IMR-90 (cell line): Measurements from ENCODE around the gene RASA1. TPM values are rescaled to one million over a fixed set of nuclear protein-coding genes. Genes with fewer than 3 reads are reported as not detected.

Experiments used
- ATAC-seq: fragments of 200-7000 bp; cut with Tn5 transposase; 2 replicates; pipeline ENCODE4 v1.9.1; 2020; ENCODE audit warnings: low read depth, mild to moderate bottlenecking, moderate library complexity
- BruUV-seq: library from RNA; stranded (reverse); fragments of 400-500 nt; replicated peaks from 2 replicates; lab custom pipeline; 2021; lab: Mats Ljungman, UMichigan
- CTCF ChIA-PET: fragments of 300-600 bp; formaldehyde crosslinking; extraction: SDS; loops from one replicate; lab custom pipeline; 2021; ENCODE audit warnings: antibody characterized with exemption; lab: Yijun Ruan, JAX
- POLR2A ChIA-PET: fragments of 300-600 bp; sonication (Branson Sonifier 250); formaldehyde crosslinking; loops from one replicate; lab custom pipeline; 2022; ENCODE audit warnings: antibody characterized with exemption; ENCODE audit not compliant: unreplicated experiment; lab: Charles Lee
- DNase-seq: peaks from one replicate; pipeline ENCODE4 v3.0.0; 2013
- H2AFZ ChIP-seq: replicated peaks from 2 replicates; pipeline ENCODE3; 2013; ENCODE audit warnings: low read length, mild to moderate bottlenecking; ENCODE audit not compliant: poor library complexity
- H2AK5ac ChIP-seq: 2 replicates; pipeline ENCODE4 v1.6.1; 2013; ENCODE audit warnings: low read depth, low read length, inconsistent platforms
- H2AK9ac ChIP-seq: replicated peaks from 2 replicates; pipeline ENCODE3; 2013; ENCODE audit warnings: mild to moderate bottlenecking, low read depth, low read length, moderate library complexity; ENCODE audit not compliant: poor library complexity
- H2BK120ac ChIP-seq: 2 replicates; pipeline ENCODE4 v1.6.1; 2013; ENCODE audit warnings: low read depth, low read length, inconsistent platforms
- H2BK15ac ChIP-seq: 3 replicates; pipeline ENCODE4 v1.6.1; 2013; ENCODE audit warnings: low read depth, low read length, inconsistent platforms
- H2BK20ac ChIP-seq: 2 replicates; pipeline ENCODE4 v1.6.1; 2013; ENCODE audit warnings: low read depth, mild to moderate bottlenecking, inconsistent platforms, low read length, moderate library complexity
- H2BK5ac ChIP-seq: 2 replicates; pipeline ENCODE4 v1.6.1; 2013; ENCODE audit warnings: mild to moderate bottlenecking, low read depth, low read length, inconsistent platforms; ENCODE audit not compliant: poor library complexity, severe bottlenecking
- H3K14ac ChIP-seq: replicated peaks from 2 replicates; pipeline ENCODE4 v1.6.1; 2013; ENCODE audit warnings: low read depth, low read length, inconsistent platforms
- H3K18ac ChIP-seq: 2 replicates; pipeline ENCODE4 v1.6.1; 2013; ENCODE audit warnings: low read depth, low read length, control low read depth
- H3K23ac ChIP-seq: 2 replicates; pipeline ENCODE4 v1.6.1; 2013; ENCODE audit warnings: low read depth, low read length, inconsistent platforms
- H3K27ac ChIP-seq: 2 replicates; pipeline ENCODE4 v1.5.1; 2013; ENCODE audit warnings: mild to moderate bottlenecking, control low read depth, low read length; ENCODE audit not compliant: insufficient read depth
- H3K27me3 ChIP-seq: 2 replicates; pipeline ENCODE4 v1.6.1; 2013; ENCODE audit warnings: low read length; ENCODE audit not compliant: control insufficient read depth, insufficient read depth
- H3K36me3 ChIP-seq: 2 replicates; pipeline ENCODE4 v1.6.1; 2013; ENCODE audit warnings: low read length, mixed read lengths; ENCODE audit not compliant: control insufficient read depth, insufficient read depth
- H3K4ac ChIP-seq: 2 replicates; pipeline ENCODE4 v1.6.1; 2013; ENCODE audit warnings: low read depth, low read length, inconsistent platforms
- H3K4me1 ChIP-seq: 2 replicates; pipeline ENCODE4 v1.6.1; 2013; ENCODE audit warnings: low read length, mixed read lengths; ENCODE audit not compliant: control insufficient read depth, insufficient read depth
- H3K4me2 ChIP-seq: 2 replicates; pipeline ENCODE4 v1.6.1; 2013; ENCODE audit warnings: low read depth, mild to moderate bottlenecking, control low read depth, low read length, moderate library complexity
- H3K4me3 ChIP-seq: 2 replicates; pipeline ENCODE4 v1.5.1; 2013; ENCODE audit warnings: low read depth, mild to moderate bottlenecking, control low read depth, low read length, moderate library complexity; ENCODE audit not compliant: insufficient read depth
- H3K56ac ChIP-seq: 2 replicates; pipeline ENCODE4 v1.6.1; 2013; ENCODE audit warnings: low read length, inconsistent platforms; ENCODE audit not compliant: insufficient read depth; ENCODE audit errors: extremely low read depth
- H3K79me1 ChIP-seq, 2 experiments: 2 replicates each; pipeline ENCODE4 v1.6.1; 2013; ENCODE audit warnings: low read length in 2 of 2, inconsistent platforms in 1 of 2, low read depth in 1 of 2
- H3K9ac ChIP-seq: 2 replicates; pipeline ENCODE4 v1.6.1; 2013; ENCODE audit warnings: low read depth, low read length, control low read depth
- H3K9me1 ChIP-seq: 2 replicates; pipeline ENCODE4 v1.6.1; 2013; ENCODE audit warnings: low read length, inconsistent platforms; ENCODE audit not compliant: insufficient read depth
- H3K9me3 ChIP-seq: 2 replicates; pipeline ENCODE4 v1.6.1; 2013; ENCODE audit warnings: low read length; ENCODE audit not compliant: control insufficient read depth, insufficient read depth
- H4K20me1 ChIP-seq: 2 replicates; pipeline ENCODE4 v1.6.1; 2013; ENCODE audit warnings: low read length, inconsistent platforms; ENCODE audit not compliant: insufficient read depth
- H4K5ac ChIP-seq: 2 replicates; pipeline ENCODE4 v1.6.1; 2013; ENCODE audit warnings: mild to moderate bottlenecking, low read depth, low read length, control low read depth
- H4K8ac ChIP-seq, 2 experiments: 2 replicates each; pipeline ENCODE4 v1.6.1; 2013; ENCODE audit warnings: low read depth in 2 of 2, low read length in 2 of 2, control low read depth in 1 of 2, inconsistent platforms in 1 of 2
- H4K91ac ChIP-seq: 2 replicates; pipeline ENCODE4 v1.6.1; 2013; ENCODE audit warnings: low read depth, low read length, inconsistent platforms; ENCODE audit not compliant: insufficient read depth
- CEBPB ChIP-seq: IDR thresholded peaks from 2 replicates; pipeline ENCODE4 v1.6.1; 2012; ENCODE audit warnings: low read depth, low read length, improper control_type of control experiment
- SMC3 ChIP-seq: fragments of 150-350 bp; IDR thresholded peaks from 2 replicates; pipeline ENCODE4 v1.6.1; 2016; ENCODE audit warnings: low read depth, mild to moderate bottlenecking, antibody characterized with exemption, low read length, moderate library complexity
- WGBS, 2 experiments: methylation state at CpG; one replicate each; pipeline versions ENCODE4 v1.1.5 to v1.1.7; 2013; ENCODE audit warnings: missing lambda C conversion rate in 2 of 2; ENCODE audit not compliant: insufficient read length in 1 of 2; ENCODE audit errors: extremely low coverage in 2 of 2; 5-methylcytosine and 5-hydroxymethylcytosine counted together
- dilution Hi-C: fragments of 300-500 bp; cut with HindIII; formaldehyde crosslinking; loops from one replicate; pipeline ENCODE4 v1.14.3; 2018; ENCODE audit warnings: low sequenced_read_pairs; ENCODE audit not compliant: unreplicated experiment
- in situ Hi-C: fragments of 300-500 bp; cut with MboI; formaldehyde crosslinking; loops from 3 replicates; pipeline ENCODE4 v1.14.3; 2019; ENCODE audit warnings: low sequenced_read_pairs, inconsistent platforms, mixed read lengths
- intact Hi-C: fragments of 100-400 bp; cut with micrococcal nuclease; formaldehyde crosslinking; loops from 2 replicates; pipeline ENCODE4 v1.10.0; 2022
- polyA plus RNA-seq, 3 experiments: library from polyadenylated mRNA; depleted of rRNA; stranded (reverse); fragments of >200 nt; gene quantifications; 2 replicates each; pipeline ENCODE4 v1.2.3, GENCODE V29; 2012; ENCODE audit warnings: low replicate concordance in 1 of 3
- total RNA-seq: library from RNA; depleted of rRNA; stranded (reverse); fragments of >200 nt; gene quantifications from 2 replicates; pipeline ENCODE4 v1.2.3, GENCODE V29; 2012

RASA1 gene
- total and polyA plus RNA-seq, 2 of the 4 experiments (the other 2 are of a cell fraction): 37.6 to 45.7 TPM

DNA sequence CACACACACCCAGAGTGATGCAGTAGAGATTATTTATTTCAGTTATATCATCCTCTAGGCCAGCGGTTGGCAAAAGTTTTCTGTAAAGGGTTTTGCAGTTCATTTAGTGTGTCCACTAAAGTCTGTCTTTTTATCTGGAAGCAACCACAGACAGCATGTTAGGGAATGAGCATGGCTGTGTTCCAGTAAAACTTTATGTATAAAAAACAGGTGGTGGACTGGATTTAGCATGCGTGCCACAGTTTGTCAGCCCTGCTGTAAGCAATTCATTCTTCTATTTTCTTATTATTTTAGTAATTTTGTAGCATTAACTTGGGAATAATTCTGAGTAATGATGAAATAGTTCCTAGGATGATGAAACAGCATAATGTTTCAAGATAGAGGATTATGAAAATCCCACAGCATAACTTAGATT is 93.4 kb downstream of the RASA1 start:
- Histone ChIP-seq H2BK15ac (no peak overlapping the region), H3K56ac (no peak overlapping the region), H2AFZ (no peak overlapping the region), H3K79me1 (peaks cover 18 to 28% of the 10 kb centered on the region in 2 experiments), H2BK120ac (no peak overlapping the region), H4K20me1 (no peaks in the 10 kb centered on the region), H3K4me3 (no peak overlapping the region), H2AK9ac (no peak overlapping the region), H3K36me3 (peaks cover 4% of the 10 kb centered on the region; the same call in 1 of the 2 replicates), H2BK20ac (no peak overlapping the region), H2AK5ac (no peak overlapping the region), H4K8ac (0 out of 4 replicates have a peak overlapping the region, but pooled peaks of 1 of the 2 experiments have one; percentile 35), H3K14ac (no peak overlapping the region; the same call in 1 of the 2 replicates), H3K9me3 (no peaks in the 10 kb centered on the region), H3K18ac (peak overlapping the region; percentile 47; the same call in 1 of the 2 replicates), H3K9ac (no peak overlapping the region), H3K27ac (peak overlapping the region; percentile 67; the same call in 1 of the 2 replicates), H3K4me1 (peaks cover 1% of the 10 kb centered on the region; the same call in 1 of the 2 replicates), H4K5ac (no peak overlapping the region), H3K4ac (no peak overlapping the region), H3K4me2 (no peak overlapping the region), H3K23ac (no peak overlapping the region), H3K9me1 (0 out of 2 replicates have a peak, but pooled peaks cover 3% of the 10 kb centered on the region), H3K27me3 (no peaks in the 10 kb centered on the region), H4K91ac (peak overlapping the region; percentile 4; the same call in 1 of the 2 replicates), H2BK5ac (peak overlapping the region; percentile 67)
- no CpG with 5 or more reads among the region's 2 CpGs for WGBS, 2 experiments
- ChIA-PET CTCF (no interaction called here), POLR2A (no interaction called here)
- intact Hi-C loops: no loop called here
- in situ Hi-C loops: no loop called here
- DNase-seq (peak; percentile 53), ATAC-seq (no peak; the same call in 1 of the 2 replicates)
- dilution Hi-C loops: no loop called here
- TF ChIP-seq CEBPB: peak; percentile 75
- no peak for TF ChIP-seq SMC3
- no TSS peak for BruUV-seq
